Measurements from ENCODE around the gene NAAA. TPM values are rescaled to one million over a fixed set of nuclear protein-coding genes. Genes with fewer than 3 reads are reported as not detected.

NAAA gene
- total and polyA plus RNA-seq, 2 of the 13 experiments (the other 11 are each of a cell fraction or from before 2014, with no cell fraction given), result 22.4 to 24.6 TPM

DNA sequence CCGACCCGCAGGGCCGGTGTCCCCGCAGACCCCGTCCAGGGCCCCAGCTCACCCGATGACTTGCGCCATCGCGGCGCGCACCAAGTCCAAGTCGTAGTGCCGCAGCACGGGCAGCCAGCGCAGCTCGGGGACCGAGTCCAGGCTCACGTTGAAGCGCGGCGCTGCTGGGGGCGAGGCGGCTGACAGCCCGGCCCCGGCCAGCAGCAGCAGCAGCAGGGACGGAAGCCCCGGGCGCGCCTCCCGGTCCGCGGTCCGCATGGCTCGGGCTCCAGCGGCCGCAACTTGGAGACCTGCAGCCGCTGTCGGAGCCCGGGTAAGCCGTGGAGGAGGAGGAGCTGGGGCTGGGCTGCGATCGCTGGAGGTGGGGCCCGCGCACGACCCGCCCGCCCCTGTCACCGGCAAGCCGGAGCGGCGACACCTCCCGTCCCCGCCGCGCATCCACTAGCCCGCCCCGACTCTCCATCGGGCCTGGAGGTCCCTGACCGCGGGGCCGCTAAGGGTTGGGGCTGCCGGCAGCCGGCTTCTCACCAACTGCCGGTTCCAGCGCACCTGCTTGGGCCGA is at the start of gene NAAA (continued):
- TF ChIP-seq ZNF446 (CRISPR knock-in tag; IDR thresholded peaks at IDR 0.05), result no peak
- no peak for TF ChIP-seq ZNF17 (CRISPR knock-in tag; IDR thresholded peaks at IDR 0.05)
- no peak for TF ChIP-seq USF2 (IDR thresholded peaks at IDR 0.05; ENCODE audit: low read depth, low read length)
- TF ChIP-seq USF2 (CRISPR knock-in tag; IDR thresholded peaks at IDR 0.05; ENCODE audit: borderline replicate concordance), result no peak
- no peak for TF ChIP-seq NFIC (IDR thresholded peaks at IDR 0.05; ENCODE audit: low read length)
- no peak for TF ChIP-seq GATAD2A (CRISPR knock-in tag; IDR thresholded peaks at IDR 0.05)
- no peak for TF ChIP-seq PAF1 (CRISPR knock-in tag; IDR thresholded peaks at IDR 0.05)
- peak; percentile 92 for TF ChIP-seq ZNF777 (CRISPR knock-in tag; IDR thresholded peaks at IDR 0.05)
- no peak for TF ChIP-seq ZNF329 (CRISPR knock-in tag; IDR thresholded peaks at IDR 0.05; ENCODE audit: low read depth)
- TF ChIP-seq XRCC5 (optimal IDR thresholded peaks at IDR 0.05; ENCODE audit: low read length), result peak; percentile 70
- TF ChIP-seq RNF2 (conservative IDR thresholded peaks at IDR 0.05; ENCODE audit: low read depth), result no peak; the same call in 1 of the 2 replicates
- TF ChIP-seq FOXO1 (CRISPR knock-in tag; IDR thresholded peaks at IDR 0.05), result no peak
- 0 out of 2 replicates have a peak, but pooled peaks have one; percentile 31 for TF ChIP-seq MTERF4 (CRISPR knock-in tag; IDR thresholded peaks at IDR 0.05)
- TF ChIP-seq ZHX1 (CRISPR knock-in tag; IDR thresholded peaks at IDR 0.05; ENCODE audit: low read depth), result no peak
- no peak for TF ChIP-seq REL (CRISPR knock-in tag; conservative IDR thresholded peaks at IDR 0.05)
- TF ChIP-seq POLR2AphosphoS5 (IDR thresholded peaks at IDR 0.05; ENCODE audit: low read depth, low read length), result peak; percentile 29; the same call in 1 of the 2 replicates
- no peak for TF ChIP-seq SOX6 (IDR thresholded peaks at IDR 0.05)
- TF ChIP-seq SOX6 (CRISPR knock-in tag; IDR thresholded peaks at IDR 0.05), result no peak
- peak; percentile 74 for TF ChIP-seq ZNF891 (CRISPR knock-in tag; IDR thresholded peaks at IDR 0.05)
- TF ChIP-seq FLYWCH1 (CRISPR knock-in tag; IDR thresholded peaks at IDR 0.05), result no peak
- TF ChIP-seq REXO4 (CRISPR knock-in tag; IDR thresholded peaks at IDR 0.05; ENCODE audit: borderline replicate concordance), result no peak
- TF ChIP-seq ZBTB2 (CRISPR knock-in tag; IDR thresholded peaks at IDR 0.05; ENCODE audit: low read depth), result no peak
- TF ChIP-seq SMAD1 (CRISPR knock-in tag; IDR thresholded peaks at IDR 0.05; ENCODE audit: borderline replicate concordance, low read depth), result no peak
- TF ChIP-seq ZNF709 (CRISPR knock-in tag; IDR thresholded peaks at IDR 0.05), result peak; percentile 79; the same call in 1 of the 2 replicates
- no peak; the same call in 1 of the 2 replicates for TF ChIP-seq MYC (CRISPR knock-in tag; IDR thresholded peaks at IDR 0.05; ENCODE audit: borderline replicate concordance)
- TF ChIP-seq ZNF282 (IDR thresholded peaks at IDR 0.05; ENCODE audit: partially characterized antibody), result no peak
- TF ChIP-seq RXRA (CRISPR knock-in tag; IDR thresholded peaks at IDR 0.05), result no peak

All from HepG2 (cell line).